Measurements from ENCODE around the gene ELOVL7. TPM values are rescaled to one million over a fixed set of nuclear protein-coding genes. Genes with fewer than 3 reads are reported as not detected.
"Not testable (repeated sequence)": the region's sequence is repeated elsewhere in the genome, so short reads cannot be mapped to it uniquely, and the experiment has no call there.

ELOVL7 gene
- total RNA-seq, 1 donor from 2014 or later = not detected

DNA sequence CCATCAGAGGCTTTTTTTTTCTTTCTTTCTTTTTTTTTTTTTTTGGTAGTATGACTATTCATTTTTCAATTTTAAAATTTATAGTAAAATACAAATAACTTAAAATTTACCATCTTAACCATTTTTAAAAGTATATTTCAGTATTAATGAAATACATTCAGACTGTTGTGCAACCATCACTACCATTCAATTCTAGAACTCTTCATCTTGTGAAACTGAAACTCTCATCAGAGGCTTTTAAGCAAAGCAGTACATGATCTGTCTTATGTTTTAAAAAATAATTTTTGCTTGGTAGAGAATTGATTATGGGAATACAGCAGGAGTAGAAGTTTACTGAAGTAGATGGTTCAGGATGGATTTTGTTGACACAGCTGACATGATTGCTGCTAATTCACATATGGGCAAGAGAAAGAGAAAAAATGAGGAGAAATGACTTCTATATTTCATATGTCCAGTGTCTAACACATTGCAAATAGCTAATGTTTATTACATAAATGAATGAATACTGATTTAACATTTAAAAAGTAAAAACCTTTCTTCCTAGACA lies 13.4 kb downstream of the ELOVL7 start:
- DNase-seq (ENCODE audit: extremely low read depth, low read depth, low spot score) = no peak

DNA sequence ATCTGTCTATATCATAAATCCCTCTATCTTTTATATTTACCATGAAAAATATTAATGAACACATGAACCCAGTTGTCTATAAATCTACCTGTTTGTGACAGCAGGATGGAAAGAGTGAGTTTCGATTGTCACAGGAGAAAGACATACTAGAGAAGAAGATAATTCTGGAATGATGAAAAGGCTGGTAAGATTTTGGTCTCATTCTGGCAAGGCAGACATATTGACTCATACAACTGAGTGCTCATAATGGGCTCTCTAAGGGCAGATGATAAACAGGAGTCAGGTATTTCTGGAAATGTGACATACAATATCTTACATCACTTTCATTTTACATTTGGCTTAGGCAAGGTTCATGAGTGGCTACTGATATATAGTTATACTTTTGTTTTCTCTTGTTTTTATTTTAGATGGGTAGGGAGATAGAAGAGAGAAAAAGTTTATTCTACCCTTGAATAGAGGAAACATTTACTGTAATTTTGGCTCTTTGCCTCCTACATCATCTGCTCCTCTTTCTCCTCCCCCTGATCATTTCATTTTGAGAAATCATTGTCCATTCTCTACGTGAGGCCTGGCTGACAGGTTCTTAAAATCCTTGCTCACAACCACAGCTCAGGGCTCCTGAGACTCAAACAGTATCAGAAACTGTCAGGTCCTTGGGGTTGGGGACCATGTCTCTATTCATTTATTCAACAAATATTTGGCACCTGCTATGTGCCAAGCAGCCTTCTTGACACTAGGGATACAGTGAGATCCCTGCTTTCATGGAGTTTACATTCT lies 14.4 kb downstream of the ELOVL7 start:
- no peak for DNase-seq (ENCODE audit: extremely low read depth, low read depth, low spot score)

DNA sequence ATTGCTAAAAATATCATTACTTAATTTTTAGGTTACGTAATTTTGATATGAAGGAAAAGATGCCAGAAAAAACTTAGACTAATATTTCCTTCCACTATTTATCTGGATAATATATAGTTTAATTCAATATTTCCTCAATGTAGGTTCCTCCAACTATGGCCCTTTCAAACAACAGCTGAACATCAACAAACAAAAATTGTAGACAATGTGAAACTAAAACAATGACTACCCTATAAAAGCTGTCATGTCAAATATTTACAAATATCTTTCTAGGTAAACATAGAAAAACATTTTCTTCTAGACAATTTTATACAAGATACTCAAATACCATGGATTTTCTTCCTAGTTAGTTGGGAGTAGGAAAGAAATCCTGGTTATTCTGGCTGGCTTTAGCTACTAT lies 16.9 kb downstream of the ELOVL7 start:
- no peak for DNase-seq (ENCODE audit: extremely low read depth, low read depth, low spot score)

DNA sequence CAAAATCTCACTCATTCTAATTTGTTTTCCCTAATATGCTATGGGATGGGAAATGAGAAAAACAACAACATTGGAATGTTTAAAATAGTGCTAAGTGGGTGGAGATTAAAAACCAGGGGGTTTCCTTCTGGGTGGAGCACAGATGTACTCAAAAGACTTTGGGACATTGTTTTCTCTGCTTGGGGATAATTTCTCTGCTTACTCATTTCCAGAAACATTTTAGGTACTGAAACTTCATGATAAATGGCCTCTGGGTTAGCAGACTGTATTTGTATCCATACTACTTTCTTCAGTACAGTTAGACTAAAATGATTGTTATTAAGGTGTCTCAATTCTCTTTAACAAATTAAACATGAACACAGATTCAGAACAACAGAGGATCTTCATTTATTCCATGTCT lies 17.4 kb downstream of the ELOVL7 start:
- no peak for DNase-seq (ENCODE audit: extremely low read depth, low read depth, low spot score)

DNA sequence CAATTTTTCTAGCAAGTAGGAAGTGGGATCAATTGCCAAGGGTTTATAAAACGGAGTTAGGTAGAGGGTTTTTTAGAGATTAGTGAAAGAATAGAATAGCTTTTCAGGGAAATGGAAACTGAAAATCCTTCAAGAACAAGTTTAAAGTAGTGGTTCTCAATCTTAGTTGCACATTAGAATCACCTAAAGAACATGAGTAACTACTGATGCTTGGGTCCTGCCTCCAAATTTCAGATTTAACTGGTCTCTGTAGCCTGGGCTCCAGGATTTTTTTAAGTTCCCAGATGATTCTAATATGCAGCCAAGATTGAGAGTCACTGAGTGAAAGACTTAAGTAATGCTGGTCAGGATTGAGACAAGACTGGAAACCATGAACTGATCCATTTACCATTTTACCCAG lies 20.5 kb downstream of the ELOVL7 start:
- no peak for DNase-seq (ENCODE audit: extremely low read depth, low read depth, low spot score)

DNA sequence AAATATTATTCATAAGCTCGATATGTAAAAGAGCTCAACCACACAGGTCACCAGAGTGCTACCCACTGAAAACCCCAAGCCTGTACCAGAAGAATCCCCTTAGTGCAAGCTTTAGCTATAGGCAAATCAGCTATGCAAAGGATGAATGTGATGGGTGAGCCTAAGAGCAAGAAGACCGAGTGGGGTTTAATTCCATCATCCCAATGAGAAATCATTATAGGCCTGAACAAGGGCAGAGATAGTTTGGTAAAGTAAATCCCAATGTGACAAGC lies 21.8 kb downstream of the ELOVL7 start:
- DNase-seq (ENCODE audit: extremely low read depth, low read depth, low spot score) = no peak

DNA sequence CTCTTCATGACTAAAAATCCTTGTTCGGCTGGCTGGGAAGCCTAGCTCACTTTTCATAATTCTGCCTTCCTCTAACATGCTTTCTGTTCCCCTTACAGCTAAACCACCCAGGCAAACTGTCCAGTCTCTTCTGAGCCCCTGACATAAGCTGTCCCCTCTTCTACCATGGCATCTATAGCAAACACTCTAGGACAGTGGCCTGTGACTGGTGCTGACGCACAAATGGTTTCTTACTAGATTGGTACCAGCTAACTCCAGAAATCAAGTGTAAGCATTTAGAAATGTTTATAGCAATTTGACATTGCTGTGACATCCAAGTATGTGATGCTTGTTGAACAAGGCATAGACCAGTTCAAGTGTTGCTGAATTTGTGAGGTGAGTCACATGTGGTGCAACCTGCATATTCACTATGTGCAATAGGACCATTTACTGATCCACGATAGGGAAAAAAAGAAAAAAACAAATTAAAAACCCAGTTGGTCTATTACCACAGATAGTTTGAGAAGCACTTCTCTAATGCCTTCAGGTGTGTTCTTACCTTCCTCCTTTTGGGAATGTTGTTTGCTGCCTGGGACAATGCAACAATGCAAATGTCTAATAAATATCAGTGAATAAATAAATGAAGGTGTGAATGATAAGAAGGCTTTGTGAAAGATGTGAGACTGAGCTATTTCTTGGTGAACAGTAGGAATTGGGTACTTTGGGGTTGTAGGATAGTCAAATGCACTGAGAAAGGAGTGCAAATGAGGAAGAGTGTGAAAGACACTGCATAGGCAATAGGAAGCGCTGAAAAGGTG lies 22.4 kb downstream of the ELOVL7 start:
- DNase-seq (ENCODE audit: extremely low read depth, low read depth, low spot score) = no peak

DNA sequence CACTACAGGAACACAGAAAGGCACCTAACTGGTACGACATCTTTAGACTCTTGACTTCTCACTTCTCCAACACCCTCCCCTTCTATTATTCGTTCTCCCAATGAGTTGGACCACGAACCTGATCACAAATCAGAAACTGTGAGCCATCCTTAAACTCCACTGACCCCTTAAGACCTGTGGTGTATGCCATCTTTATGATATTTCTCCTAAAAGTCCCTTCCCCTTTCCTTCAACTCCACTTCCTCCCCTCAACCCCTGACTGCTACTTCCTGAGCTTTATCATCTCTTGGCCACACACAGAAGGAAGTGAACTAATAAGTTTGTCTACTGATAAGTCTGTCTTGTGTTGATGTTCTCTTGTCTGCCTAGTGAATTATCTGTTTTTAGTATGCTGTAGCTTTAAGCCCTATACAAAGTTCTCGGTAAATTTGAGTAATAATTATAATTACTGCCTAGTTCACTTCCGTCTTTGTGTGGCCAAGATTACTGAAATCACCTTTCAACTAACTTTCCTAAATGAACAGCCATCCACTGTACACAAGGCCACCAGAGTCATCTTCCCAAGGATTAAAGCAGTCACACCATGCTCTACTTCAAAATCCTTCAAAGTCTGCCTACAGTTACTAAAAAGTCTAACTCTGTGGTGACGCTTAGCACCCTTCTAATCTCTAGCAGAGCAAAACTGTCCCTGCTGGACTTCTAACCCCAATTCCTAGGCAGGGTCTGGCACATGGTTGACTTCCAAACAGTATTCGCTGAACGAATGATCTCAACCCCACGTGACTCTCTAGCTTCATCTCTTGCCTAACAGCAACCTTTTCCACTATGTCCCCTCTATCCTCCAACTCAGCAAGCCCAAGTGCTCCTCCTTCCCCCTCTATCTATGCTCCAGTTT lies 23.2 kb downstream of the ELOVL7 start:
- no peak for DNase-seq (ENCODE audit: extremely low read depth, low read depth, low spot score)

DNA sequence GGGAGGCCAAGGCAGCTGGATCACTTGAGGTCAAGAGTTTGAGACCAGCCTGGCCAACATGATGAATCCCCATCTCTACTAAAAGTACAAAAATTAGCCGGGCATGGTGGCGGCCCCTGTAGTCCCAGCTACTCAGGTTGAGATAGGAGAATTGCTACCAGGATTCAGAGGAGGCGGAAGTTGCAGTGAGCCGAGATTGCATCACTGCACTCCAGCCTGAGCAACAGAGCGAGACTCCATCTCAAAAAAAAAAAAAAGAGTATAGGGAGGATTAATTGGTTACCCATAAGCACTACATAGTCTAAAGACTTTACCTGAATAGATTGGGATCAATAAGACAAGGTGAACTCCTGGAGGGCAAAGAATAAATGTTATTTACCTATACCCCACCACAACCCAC lies 27.9 kb downstream of the ELOVL7 start:
- DNase-seq (ENCODE audit: extremely low read depth, low read depth, low spot score) = not testable (repeated sequence)

DNA sequence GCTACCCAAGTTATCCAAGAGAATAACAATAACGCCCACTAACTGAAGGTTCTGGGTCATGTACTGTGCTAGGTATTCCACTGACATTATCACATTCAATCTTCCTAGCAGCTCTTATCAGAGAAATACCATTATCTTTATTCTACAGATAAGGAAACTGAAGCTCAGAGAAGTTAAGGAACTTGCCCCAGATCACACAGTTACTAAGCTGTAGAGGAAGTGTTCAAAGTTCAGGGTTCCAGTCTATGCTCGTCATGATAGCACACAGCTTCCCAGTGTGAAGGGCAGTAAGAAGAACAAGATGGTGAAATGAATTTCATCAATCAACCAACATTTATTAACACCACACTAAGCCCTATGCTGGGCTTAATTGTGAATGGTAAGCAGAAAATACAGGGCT lies 29.6 kb downstream of the ELOVL7 start:
- no peak for DNase-seq (ENCODE audit: extremely low read depth, low read depth, low spot score)

DNA sequence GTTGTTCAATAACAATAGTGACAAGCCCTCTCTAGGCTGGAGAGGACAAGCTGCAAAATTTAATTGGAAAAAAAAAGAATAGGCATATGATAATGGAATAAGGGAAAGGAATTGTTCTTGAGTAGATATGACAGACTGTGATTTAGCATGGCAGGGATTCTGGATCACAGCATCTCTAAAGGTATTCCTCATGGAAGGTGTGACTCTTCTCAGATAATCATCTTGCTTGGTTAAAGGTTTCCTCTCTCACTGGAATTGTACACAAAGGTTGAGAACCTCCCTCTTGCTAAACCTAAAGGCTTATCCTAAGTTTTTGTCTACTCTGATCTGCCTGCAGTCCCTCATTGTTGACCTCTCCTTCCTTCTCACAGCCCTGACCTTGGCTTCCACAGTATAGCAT lies 31.6 kb downstream of the ELOVL7 start:
- DNase-seq (ENCODE audit: extremely low read depth, low read depth, low spot score) = no peak

DNA sequence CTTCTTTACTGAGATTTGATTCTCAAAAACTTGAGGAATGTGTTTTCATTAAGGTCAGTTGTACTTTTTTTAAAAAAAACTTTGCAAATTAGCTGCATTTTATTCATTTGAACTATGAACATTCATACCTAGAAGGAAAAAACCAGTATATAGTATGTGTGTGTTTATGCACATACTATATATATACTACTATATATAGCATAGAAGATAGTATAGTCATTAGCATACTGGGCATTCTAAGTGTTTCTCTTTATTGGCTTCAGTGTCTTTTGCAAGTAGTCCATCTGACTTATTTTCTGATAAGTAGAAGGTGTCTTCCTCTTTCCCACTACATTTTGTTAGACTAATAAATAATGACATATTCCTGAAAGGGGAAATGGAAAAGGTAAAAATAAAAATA lies 33.0 kb downstream of the ELOVL7 start:
- DNase-seq (ENCODE audit: extremely low read depth, low read depth, low spot score) = no peak

DNA sequence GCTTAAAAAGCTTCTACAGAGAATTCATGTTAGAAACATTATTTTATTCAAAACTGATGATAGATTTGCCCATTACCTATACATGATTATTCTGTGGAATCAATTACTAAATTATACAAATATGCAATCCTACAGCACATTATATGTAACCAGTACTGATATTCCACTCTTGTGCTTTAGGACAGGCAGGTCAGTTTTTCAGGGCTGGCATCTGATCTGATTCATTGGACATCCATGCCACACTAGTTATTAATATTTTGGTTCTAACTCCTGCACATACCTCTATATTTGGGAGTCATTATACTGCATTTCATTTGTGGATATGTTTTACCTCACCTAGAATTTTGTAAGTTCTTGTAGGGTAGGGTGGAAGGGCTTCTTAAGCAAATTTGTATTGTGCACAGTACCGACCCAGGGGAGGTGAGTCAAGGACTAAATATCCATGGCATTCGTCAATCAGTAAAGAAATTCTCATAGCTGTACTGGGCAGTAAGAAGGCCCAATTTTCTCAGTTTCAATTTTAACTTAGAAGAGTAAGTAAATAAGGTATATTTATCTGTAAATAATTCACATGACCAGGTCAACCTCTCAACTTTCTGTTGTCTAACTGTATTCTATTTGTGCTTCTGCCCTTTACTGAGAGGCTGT lies 33.5 kb downstream of the ELOVL7 start:
- no peak for DNase-seq (ENCODE audit: extremely low read depth, low read depth, low spot score)

DNA sequence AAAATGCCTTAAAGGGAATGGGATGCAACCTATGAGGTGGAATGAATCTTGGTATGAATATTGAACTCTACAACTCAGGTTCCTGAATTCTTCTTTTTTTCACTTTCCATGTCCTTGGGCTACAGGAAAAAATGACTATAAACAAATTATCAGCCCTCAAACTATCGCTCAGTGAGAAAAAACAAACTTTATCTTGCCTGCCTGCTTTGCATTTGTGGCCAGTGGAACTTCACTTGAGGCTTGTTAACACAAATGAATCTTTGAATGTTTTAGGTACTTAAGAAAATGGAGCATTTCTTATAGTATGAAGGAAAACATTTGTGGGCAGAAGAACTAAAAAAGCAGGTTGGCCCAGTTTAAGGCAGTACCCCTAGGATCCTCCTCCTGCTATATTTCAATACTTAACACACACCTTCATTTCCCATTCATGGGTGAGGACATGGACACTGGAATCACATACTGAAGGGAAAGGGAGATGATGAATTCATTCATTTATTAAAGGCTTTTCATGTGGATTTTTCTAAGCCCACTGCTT lies 34.1 kb downstream of the ELOVL7 start:
- no peak for DNase-seq (ENCODE audit: extremely low read depth, low read depth, low spot score)

DNA sequence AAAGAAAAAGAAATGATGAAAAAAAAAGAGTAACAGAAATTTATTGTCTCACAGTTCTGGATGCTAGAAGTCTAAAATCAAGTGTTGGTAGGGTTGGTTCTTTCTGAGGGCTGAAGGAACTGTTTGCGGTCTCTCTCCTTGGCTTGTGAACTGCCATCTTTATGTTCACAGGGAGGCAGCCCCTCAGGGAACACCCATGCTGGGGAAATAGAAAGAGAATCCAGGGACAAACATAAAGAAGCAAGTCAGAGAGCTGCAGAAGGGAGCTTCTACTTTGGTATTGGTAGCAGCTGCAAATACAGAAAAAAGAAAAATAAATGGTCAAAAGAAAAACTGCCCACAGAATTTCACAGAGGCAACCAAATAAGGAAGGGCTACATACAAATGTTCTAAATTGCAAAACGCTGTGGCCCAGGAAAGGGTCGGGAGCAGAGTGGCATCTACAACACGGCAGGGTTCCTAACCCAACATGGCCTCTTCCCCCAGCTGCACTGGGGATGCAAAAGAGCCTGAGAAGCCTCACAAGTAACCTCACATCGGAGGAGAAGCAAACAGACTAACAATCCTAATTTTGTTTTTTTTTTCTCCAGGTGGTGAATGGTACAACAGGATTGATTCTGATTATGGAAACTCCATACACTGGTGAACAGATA lies 37.4 kb downstream of the ELOVL7 start:
- no peak for DNase-seq (ENCODE audit: extremely low read depth, low read depth, low spot score)

DNA sequence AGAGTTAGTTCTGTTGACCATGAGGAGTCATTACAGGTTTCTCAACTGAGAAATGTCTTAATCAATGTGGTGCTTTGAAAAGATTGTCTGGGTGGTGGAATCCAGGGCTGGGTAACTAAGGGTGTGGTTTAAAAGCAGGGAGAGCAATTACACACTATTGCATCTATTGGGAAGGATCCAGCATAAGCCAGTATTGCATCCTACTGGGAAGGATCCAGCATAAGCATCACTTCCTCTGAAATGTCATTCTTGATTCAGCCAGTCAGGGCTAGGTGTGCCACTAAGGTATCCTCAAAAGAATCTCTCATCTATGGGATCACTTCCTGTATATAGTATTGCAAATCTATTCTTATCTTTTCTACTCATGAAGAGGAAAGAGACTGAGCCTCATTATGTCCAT lies 38.6 kb downstream of the ELOVL7 start:
- DNase-seq (ENCODE audit: extremely low read depth, low read depth, low spot score) = no peak

DNA sequence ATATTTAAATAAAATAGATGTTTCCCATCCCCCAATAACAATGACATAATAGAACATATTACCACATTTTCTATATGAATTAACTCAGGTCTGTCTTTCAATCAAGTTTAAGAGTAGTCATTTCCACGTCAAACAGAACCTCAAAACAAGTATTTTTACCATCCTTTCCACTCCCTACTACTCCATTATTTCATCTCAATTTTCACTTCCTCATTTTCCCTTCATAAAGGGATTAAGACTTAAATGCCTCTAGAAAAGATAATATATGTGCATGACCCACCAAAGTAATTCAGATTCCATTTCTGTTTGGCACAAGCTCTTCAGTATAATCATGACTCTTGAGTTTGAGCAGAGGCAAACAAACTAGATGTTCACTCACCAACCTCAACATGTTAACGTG lies 40.4 kb downstream of the ELOVL7 start:
- DNase-seq (ENCODE audit: extremely low read depth, low read depth, low spot score) = no peak

DNA sequence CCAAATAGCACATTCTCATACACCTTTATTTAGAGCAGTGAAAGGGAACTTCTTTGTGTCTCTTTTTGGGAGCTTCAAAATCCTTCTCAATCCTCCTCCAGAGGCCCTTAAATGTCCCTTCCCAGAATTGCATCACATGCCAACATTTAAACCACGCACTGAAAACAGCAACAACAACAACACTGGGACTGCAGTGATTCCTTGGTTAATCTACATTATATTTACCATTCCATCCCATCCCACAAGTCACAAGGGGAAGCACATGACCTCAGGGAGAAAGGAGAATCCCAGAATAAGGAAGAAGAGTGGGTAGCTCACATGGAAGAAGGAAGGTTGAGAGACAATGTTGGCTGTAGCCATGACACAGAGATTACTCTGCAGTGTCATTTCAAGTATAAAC lies 41.1 kb downstream of the ELOVL7 start:
- DNase-seq (ENCODE audit: extremely low read depth, low read depth, low spot score) = no peak

DNA sequence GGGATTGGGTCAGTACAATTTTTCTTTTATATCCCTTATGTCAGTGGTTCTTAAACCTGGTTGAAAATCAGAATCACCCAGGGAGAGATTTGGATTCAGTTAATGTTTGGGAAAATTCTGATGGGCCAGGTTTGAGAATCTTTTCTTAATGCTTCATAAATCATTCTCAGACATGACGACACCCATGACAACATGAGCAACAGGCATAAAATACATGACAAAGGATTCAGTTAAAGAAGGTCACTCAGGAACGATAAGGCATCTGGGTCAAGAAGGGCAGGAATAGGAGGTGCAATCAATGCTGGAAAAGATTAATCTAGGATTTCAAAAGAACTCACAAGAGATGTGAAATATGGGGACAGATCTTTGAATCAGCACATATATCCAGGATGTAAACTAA lies 41.8 kb downstream of the ELOVL7 start:
- no peak for DNase-seq (ENCODE audit: extremely low read depth, low read depth, low spot score)

Measured in glomerular endothelial cell (primary cell).